CD4-positive, CD25-positive, alpha-beta regulatory T cell (primary cell): Measurements from ENCODE around the gene AASS. TPM values are rescaled to one million over a fixed set of nuclear protein-coding genes. Genes with fewer than 3 reads are reported as not detected.

Source experiments
- ATAC-seq, 2 donors: fragments of 150-1000 bp; cut with Tn5 transposase; one replicate each; pipeline ENCODE4 v1.10.0; 2021; ENCODE audit warnings: low read depth in 2 of 2, moderate number of reproducible peaks in 2 of 2, moderate library complexity in 1 of 2
- DNase-seq, 3 donors: peaks; one replicate each; pipeline versions ENCODE4 v3.0.0 to v3.0.0-alpha.2; 2012 to 2022; ENCODE audit warnings: mixed read lengths in 1 of 3
- H3K27ac ChIP-seq: one replicate; pipeline ENCODE4 v1.7.0; 2013; ENCODE audit warnings: mild to moderate bottlenecking, low read length; ENCODE audit not compliant: insufficient read depth, poor library complexity, severe bottlenecking
- H3K27me3 ChIP-seq: one replicate; pipeline ENCODE4 v1.7.0; 2013; ENCODE audit warnings: low read length; ENCODE audit not compliant: control insufficient read depth, insufficient read depth
- H3K36me3 ChIP-seq: one replicate; pipeline ENCODE4 v1.7.0; 2013; ENCODE audit warnings: mild to moderate bottlenecking, low read length, moderate library complexity; ENCODE audit not compliant: control insufficient read depth, insufficient read depth
- H3K4me1 ChIP-seq: 2 replicates; pipeline ENCODE4 v1.7.0; 2013; ENCODE audit warnings: mild to moderate bottlenecking, low read length; ENCODE audit not compliant: insufficient read depth, control insufficient read depth, poor library complexity, severe bottlenecking
- H3K4me3 ChIP-seq: one replicate; pipeline ENCODE4 v1.7.0; 2013; ENCODE audit warnings: low read depth, mild to moderate bottlenecking, low read length, moderate library complexity
- H3K9me3 ChIP-seq, 2 experiments: 1 replicate in 1 of 2; 2 replicates in 1 of 2; pipeline ENCODE4 v1.7.0; 2013; ENCODE audit warnings: low read length in 2 of 2, mild to moderate bottlenecking in 1 of 2, moderate library complexity in 1 of 2; ENCODE audit not compliant: control insufficient read depth in 2 of 2
- H3K27ac Mint-ChIP-seq, 3 donors: one replicate each; pipeline ENCODE4 v1.8.0; 2020 to 2022; ENCODE audit warnings: mild to moderate bottlenecking in 3 of 3, mixed read lengths in 3 of 3, moderate library complexity in 2 of 3
- H3K27me3 Mint-ChIP-seq: one replicate; pipeline ENCODE4 v1.8.0; 2022; ENCODE audit warnings: mild to moderate bottlenecking, mixed read lengths
- H3K36me3 Mint-ChIP-seq: one replicate; pipeline ENCODE4 v1.8.0; 2020; ENCODE audit warnings: mixed read lengths
- H3K4me1 Mint-ChIP-seq, 4 donors: one replicate each; pipeline ENCODE4 v1.8.0; 2020 to 2022; ENCODE audit warnings: mixed read lengths in 4 of 4, mild to moderate bottlenecking in 1 of 4
- H3K4me3 Mint-ChIP-seq, 4 donors: one replicate each; pipeline ENCODE4 v1.8.0; 2020 to 2022; ENCODE audit warnings: mild to moderate bottlenecking in 4 of 4, mixed read lengths in 4 of 4, moderate library complexity in 3 of 4
- H3K9me3 Mint-ChIP-seq, 7 donors: one replicate each; pipeline ENCODE4 v1.8.0; 2020 to 2022; ENCODE audit warnings: mixed read lengths in 7 of 7, mild to moderate bottlenecking in 3 of 7, moderate library complexity in 2 of 7
- polyA plus RNA-seq, 4 donors: library from polyadenylated mRNA; unstranded; fragments of 300-500 nt; fragmentation: Illumina TruSeq; gene quantifications; one replicate each; pipeline ENCODE4 v1.2.3, GENCODE V29; 2021
- total RNA-seq: library from RNA; stranded (reverse); gene quantifications from one replicate; pipeline ENCODE4 v1.2.3, GENCODE V29; 2022

Gene AASS
- total and polyA plus RNA-seq, 5 donors from 2014 or later: 1.2 to 3.1 (median 1.7) TPM

DNA sequence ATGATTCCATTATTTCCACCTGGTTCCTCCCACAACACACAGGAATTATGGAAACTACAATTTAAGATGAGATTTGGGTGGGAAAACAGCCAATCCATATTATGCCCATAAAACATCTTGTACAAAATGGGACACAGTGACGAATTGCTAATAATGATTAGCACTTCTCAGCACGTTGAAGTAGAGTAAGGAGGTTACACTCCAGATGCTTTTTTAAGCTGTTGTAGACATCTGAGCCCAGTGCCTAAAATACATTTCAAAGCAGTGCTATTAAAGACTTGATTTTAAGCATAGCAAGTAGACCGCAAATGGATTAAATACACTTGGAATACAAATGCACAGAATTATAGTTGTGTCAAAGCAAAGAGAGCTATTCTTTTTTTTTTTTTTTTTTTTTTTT is 105.9 kb downstream of the AASS start:
- Mint-ChIP-seq H3K27ac (no peak overlapping the region), H3K9me3 (peaks cover 0 to 7% (median 2%) of the 10 kb centered on the region in 7 donors), H3K36me3 (no peaks in the 10 kb centered on the region), H3K4me3 (no peak overlapping the region), H3K27me3 (no peaks in the 10 kb centered on the region), H3K4me1 (no peaks in the 10 kb centered on the region)
- Histone ChIP-seq H3K4me1 (no peaks in the 10 kb centered on the region), H3K4me3 (no peak overlapping the region), H3K9me3 (no peaks in the 10 kb centered on the region), H3K27me3 (no peaks in the 10 kb centered on the region), H3K27ac (no peak overlapping the region), H3K36me3 (no peaks in the 10 kb centered on the region)
- DNase-seq (no peak), ATAC-seq (no peak)

- H3K4me3 Mint-ChIP-seq: no peak overlapping the region
- no peaks in the 10 kb centered on the region for H3K27me3 Mint-ChIP-seq
- H3K27me3 ChIP-seq: no peaks in the 10 kb centered on the region
- no peaks in the 10 kb centered on the region for H3K9me3 ChIP-seq
- H3K9me3 Mint-ChIP-seq: peaks cover 0 to 5% (median 2%) of the 10 kb centered on the region in 7 donors
- no peaks in the 10 kb centered on the region for H3K36me3 ChIP-seq
- no peak for ATAC-seq
- H3K27ac Mint-ChIP-seq: no peak overlapping the region
- no peak overlapping the region for H3K27ac ChIP-seq
- no peak for DNase-seq
- H3K4me3 ChIP-seq: no peak overlapping the region
- H3K36me3 Mint-ChIP-seq: no peaks in the 10 kb centered on the region
- H3K4me1 Mint-ChIP-seq: no peaks in the 10 kb centered on the region
- H3K4me1 ChIP-seq: no peaks in the 10 kb centered on the region
These were observed 108.2 kb downstream of the AASS start for GRCh38 chr7:122035876-122036275.

- no peaks in the 10 kb centered on the region for H3K4me1 ChIP-seq
- H3K4me3 ChIP-seq: no peak overlapping the region
- H3K9me3 ChIP-seq: no peaks in the 10 kb centered on the region
- no peak overlapping the region for H3K27ac ChIP-seq
- no peak for ATAC-seq
- Mint-ChIP-seq H3K27ac (no peak overlapping the region), H3K4me1 (no peaks in the 10 kb centered on the region), H3K36me3 (no peaks in the 10 kb centered on the region), H3K4me3 (no peak overlapping the region), H3K27me3 (no peaks in the 10 kb centered on the region), H3K9me3 (peaks cover 0 to 5% (median 2%) of the 10 kb centered on the region in 7 donors)
- no peaks in the 10 kb centered on the region for H3K27me3 ChIP-seq
- no peak for DNase-seq
- H3K36me3 ChIP-seq: no peaks in the 10 kb centered on the region
These were observed 110.4 kb downstream of the AASS start for GRCh38 chr7:122033641-122034040.

DNA sequence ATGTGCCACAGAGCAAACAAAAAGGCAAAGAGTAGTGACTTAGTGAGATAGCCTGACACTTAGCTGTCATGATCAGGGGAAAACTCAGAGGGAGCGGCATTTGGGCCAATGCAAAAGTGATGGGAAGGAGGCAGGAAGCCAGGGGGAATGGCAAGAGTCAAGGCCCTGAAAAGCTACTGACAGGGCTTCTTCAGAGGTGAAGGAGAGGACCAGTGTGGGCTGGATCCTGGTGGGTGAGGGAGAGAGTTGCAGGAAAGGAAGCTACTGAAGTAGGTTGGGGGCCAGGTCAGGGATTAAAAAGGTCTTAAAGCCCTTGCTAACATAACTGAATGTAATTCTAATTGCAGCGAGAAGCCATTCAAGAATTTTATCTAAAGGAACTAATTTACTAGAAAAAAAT is 117.0 kb downstream of the AASS start:
- H3K36me3 ChIP-seq: no peaks in the 10 kb centered on the region
- Mint-ChIP-seq H3K4me1 (no peaks in the 10 kb centered on the region), H3K27me3 (no peaks in the 10 kb centered on the region), H3K4me3 (no peak overlapping the region), H3K9me3 (peaks cover 0 to 2% (median 0%) of the 10 kb centered on the region in 7 donors), H3K27ac (no peak overlapping the region), H3K36me3 (no peaks in the 10 kb centered on the region)
- ATAC-seq: no peak
- no peaks in the 10 kb centered on the region for H3K9me3 ChIP-seq
- no peak for DNase-seq
- no peaks in the 10 kb centered on the region for H3K4me1 ChIP-seq
- H3K4me3 ChIP-seq: no peak overlapping the region
- H3K27ac ChIP-seq: no peak overlapping the region
- H3K27me3 ChIP-seq: no peaks in the 10 kb centered on the region

Other genes starting within 250 kb of the AASS start
- gene FEZF1, start 160.5 kb upstream of the AASS start, total RNA-seq: not detected
- not detected for gene FEZF1, start 160.5 kb upstream of the AASS start, polyA plus RNA-seq